HG03575 (cell line): ENCODE data around the gene CENPA.
"Not testable (repeated sequence)": the region's sequence is repeated elsewhere in the genome, so short reads cannot be mapped to it uniquely, and the experiment has no call there.

ENCODE experiments used
- ATAC-seq: cut with Tn5 transposase; IDR thresholded peaks from one replicate; pipeline ENCODE4 v1.9.1; 2021; ENCODE audit not compliant: unreplicated experiment, insufficient number of reproducible peaks, low FRiP score; ENCODE audit errors: extremely low read depth

The CENPA gene

GRCh38 chr2:26758790-26759321 is 27.0 kb upstream of the CENPA start:
- ATAC-seq = no peak

- no peak for ATAC-seq
Observed at GRCh38 chr2:26759845-26760244, 26.0 kb upstream of the CENPA start.

DNA sequence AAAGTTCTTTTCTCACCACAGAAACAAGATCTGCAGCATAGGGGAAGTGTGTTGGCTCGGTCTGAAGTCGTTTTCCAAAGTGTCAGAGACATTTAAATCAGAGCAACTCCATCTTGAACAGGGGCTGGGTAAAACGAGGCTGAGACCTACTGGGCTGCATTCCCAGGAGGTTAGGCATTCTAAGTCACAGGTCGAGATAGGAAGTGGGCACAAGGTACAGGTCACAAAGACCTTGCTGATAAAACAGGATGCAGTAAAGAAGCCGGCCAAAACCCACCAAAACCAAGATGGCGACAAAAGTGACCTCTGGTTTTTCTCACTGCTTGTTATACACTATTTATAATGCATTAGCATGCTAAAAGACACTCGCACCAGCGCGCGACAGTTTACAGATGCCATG is 24.9 kb upstream of the CENPA start:
- ATAC-seq = not testable (repeated sequence)

GRCh38 chr2:26763019-26763418 is 22.8 kb upstream of the CENPA start:
- no peak for ATAC-seq

DNA sequence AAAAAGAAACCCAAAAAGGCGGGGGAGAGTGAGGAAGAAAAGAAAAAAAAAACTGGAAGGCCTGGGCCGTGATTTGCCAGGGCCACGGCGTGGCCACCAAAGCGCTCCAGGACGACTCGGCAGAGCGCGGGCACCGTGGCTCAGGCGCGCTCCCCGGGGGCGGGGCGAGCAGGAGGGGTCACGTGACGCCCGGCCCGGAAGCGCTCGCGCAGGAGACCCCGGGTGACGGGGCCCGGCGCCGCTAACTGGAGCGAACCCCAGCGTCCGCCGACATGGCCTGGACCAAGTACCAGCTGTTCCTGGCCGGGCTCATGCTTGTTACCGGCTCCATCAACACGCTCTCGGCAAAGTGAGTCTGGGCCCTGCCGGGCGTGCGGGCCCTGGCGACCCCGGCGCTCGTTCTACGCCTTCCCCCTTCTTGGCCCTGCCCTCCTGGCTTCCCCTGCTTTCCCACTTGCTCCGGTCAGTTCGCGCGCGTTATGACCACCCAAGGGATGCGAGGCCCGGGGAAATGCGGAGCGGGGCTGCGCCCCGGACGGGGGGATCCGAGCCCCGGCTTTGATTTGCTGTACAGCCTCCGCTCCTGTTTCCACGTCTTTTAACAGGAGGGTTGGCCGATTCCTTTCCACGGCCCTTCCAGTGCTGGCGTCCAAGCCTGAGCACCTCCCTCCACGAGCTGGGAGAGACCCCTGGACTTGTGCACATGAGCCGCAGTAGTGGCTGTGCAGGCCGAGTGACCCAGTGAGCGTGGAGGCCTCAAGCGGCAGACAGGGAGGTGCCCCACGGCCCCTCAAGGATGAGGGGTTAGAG is 21.6 kb upstream of the CENPA start, which contains the start of gene SLC35F6:
TSS of gene SLC35F6 (plus strand) at position 207 of the 810 bp plus-strand sequence. CDS start at position 273, 66 bp downstream.
- ATAC-seq = no peak

- ATAC-seq = no peak
Observed at GRCh38 chr2:26764906-26765305, 20.9 kb upstream of the CENPA start.

DNA sequence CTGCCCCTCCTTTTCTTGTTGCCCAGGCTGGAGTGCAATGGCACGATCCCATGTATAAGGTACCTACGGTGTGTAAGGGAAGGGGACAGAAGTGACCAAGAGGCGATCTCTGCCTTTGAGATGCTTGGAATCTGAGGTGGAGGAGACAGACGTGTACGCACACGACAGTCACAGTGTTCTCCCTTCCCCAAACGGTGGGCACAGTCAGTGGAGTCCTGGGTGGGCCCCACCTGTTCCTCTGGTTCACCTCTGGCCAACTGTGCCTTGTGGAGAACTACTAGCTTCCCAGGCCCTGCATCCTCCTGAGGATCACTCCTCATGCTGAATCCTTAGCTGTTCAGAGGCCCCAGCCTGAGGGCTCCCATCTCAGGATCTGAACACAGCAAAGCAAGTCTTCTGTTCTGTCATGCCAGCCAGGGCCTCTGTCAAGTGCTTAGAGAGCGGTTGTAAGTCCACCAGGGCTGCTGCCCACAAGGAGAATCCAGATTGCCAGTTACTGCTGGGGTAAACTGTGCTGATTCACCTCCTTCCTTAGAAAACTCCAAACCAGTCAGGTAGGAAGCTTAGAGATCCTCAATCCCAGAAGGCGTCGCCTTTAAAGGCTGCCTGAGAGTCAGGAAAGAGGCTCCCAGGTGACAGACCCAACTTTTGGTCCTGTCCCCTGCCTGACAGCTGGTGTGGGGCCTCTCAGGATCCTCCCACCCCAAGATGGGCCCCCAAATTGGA is 20.2 kb upstream of the CENPA start:
- ATAC-seq = no peak

DNA sequence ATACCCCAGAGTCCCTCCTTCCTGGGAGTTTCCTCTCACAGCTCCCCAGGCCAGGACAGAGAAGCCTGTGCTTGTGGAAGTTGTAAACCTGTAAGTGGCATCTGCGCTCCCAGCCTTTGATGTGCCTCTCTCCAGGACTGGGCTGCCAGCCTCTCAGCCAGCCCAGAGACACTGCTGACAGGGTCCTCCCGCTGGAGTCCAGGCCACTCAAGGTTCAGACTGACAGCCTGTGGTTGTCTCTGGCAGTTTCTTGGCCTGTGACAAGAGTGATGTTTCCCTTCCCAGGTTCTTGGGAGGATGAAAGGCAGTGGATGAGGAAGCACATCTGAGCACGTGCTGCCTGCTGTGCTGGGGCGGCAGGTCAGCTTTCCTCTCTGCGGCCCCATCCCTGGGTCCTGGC is 18.7 kb upstream of the CENPA start:
- no peak for ATAC-seq

DNA sequence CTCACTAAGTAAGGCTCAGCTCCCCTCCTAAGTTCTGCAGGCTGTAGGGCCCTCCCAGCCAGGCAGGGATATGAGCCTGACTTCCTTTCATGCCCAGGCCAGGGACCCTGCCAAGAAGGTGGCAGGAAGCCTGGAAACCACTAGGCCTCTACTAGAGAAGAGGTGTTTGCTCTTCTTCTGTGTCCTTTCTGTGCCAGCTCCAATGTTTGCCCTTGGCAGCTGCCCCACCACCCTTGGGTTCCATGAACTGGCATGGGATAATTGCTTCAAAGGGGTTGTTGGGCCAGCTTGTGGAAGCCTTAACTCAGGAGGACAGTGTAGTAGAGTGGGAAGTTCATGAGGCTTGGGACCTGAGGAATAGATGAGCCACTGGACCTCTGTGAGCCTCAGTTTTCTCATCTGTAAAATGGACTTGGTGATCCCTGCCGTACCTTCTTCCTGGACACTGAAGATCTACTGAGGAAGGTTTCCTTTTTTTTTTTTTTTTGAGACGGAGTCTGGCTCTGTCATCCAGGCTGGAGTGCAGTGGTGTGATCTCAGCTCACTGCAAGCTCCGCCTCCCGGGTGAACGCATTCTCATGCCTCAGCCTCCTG is 17.9 kb upstream of the CENPA start:
- ATAC-seq = no peak

DNA sequence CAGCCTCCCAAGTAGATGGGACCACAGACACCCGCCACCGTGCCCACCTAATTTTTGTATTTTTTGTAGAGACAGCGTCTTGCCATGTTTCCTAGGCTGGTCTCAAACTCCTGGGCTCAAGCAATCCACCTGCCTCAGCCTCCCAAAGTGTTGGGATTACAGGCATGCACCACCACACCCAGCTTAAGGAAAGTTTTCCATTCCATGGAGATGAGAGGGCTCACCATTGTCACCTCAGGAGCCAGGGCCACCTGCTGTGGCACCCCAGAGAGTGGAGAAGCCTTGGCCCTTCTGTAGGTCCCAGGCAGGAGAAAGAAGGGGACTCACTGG is 17.1 kb upstream of the CENPA start:
- ATAC-seq = no peak

- no peak for ATAC-seq
Observed at GRCh38 chr2:26769089-26769761, 16.6 kb upstream of the CENPA start.

DNA sequence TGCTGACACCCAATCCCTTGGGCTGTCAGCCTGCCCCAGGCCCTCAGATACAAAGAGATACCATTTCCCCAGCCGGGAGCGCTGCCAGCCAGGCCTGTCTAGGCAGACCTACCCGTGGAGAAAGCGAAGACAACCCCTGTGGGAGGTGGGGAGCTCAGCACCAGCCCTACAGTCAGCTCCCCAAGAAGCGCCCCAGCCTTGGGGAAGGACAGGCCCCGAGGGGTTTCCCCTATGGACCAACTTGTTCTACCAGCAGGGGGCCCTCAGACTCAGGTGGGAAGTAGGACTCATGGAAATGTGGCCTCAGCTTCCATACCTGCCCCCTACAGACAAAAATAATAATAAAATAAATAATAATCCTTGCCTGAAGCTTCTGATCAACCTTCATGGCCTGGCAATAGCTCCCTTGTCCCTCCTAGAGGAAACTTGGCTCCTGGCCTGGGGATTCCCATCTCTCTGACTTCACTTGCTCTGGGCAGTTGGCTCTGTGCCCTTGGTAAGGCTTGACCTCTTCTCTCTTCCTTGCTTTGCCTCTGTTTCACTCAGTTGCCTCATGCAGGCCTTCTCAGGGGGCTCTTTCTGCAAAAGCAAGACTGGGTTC is 14.8 kb upstream of the CENPA start:
- no peak for ATAC-seq

GRCh38 chr2:26772064-26773001 is 13.5 kb upstream of the CENPA start:
- no peak for ATAC-seq

DNA sequence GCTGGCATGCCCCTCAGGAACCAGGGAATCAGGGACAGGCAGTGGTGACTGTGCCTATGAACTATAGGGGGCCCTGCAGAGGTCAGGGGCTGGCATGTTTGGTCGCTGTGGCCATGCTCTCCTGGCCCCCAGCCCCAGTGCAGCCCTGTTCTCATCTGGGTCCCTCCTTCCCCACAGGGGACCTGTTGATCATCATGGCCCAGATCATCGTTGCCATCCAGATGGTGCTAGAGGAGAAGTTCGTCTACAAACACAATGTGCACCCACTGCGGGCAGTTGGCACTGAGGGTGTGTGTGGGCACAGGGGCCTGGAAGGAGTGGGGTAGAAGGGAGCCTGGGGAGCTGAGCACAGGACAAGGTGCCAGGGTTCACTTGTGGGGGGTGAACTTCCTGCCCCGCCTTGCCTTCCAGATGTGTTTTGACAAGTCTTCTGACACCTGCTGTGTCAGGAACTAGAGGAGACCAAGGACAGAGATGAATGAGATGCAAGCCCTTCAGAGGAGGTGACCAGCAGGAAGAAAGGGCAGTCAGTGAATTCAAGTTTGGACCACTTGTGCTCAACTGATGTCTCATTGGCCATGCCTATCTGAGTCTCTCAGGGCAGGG is 9.6 kb upstream of the CENPA start:
- no peak for ATAC-seq

- ATAC-seq = no peak
Observed at GRCh38 chr2:26778098-26778497, 7.8 kb upstream of the CENPA start.

DNA sequence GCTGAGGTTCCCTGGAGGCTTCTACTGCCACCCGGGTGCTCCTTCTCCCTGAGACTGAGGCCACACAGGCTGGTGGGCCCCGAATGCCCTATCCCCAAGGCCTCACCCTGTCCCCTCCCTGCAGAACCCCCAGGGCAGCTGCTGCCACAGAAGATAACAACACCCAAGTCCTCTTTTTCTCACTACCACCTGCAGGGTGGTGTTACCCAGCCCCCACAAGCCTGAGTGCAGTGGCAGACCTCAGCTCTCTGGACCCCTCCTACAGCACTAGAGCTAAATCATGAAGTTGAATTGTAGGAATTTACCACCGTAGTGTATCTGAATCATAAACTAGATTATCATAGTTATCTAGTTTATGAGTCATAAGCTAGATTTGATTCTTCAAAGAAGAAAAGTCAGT is 7.3 kb upstream of the CENPA start:
- no peak for ATAC-seq

GRCh38 chr2:26780203-26780760 is 5.6 kb upstream of the CENPA start:
- no peak for ATAC-seq
